ENCODE measurements around the gene CRYBA4. TPM values are rescaled to one million over a fixed set of nuclear protein-coding genes. Genes with fewer than 3 reads are reported as not detected.

The CRYBA4 gene
- total RNA-seq, 2 experiments from 2014 or later = not detected

DNA sequence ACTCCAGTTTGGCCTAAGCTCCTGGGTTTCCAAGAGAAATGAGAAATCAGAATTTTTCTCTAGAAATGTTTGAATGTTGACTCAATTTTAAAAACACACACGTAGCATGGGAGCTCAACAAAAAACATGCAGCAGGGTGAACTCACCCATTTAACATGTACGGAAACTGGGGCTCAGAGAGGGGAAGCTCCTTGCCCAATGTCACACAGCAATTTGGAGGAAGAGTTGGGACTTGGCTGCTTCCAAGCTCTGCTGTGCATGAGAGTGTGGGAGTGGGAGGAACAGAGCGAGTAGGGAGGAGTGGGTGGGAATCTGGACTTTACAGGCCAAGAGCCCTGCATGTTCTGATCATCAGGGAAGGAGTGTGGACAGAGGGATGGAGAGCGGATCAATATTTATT, 37.8 kb upstream of the CRYBA4 start:
- no peaks in the 10 kb centered on the region for H3K9me3 Mint-ChIP-seq
- ATAC-seq (ENCODE audit: poor library complexity) = no peak
- no peak overlapping the region for H3K27ac ChIP-seq (ENCODE audit: low read depth in 1 of 2, low read length in 2 of 2)
- H3K4me1 ChIP-seq (ENCODE audit: insufficient read depth, low read length) = peaks cover 60% of the 10 kb centered on the region
- peak overlapping the region; percentile 13 for H3K27ac Mint-ChIP-seq
- peaks cover 18% of the 10 kb centered on the region for H3K36me3 Mint-ChIP-seq (ENCODE audit: low read depth)
- H3K27me3 Mint-ChIP-seq = no peaks in the 10 kb centered on the region
- POLR2A ChIA-PET = no interaction called here
- H3K36me3 ChIP-seq (ENCODE audit: insufficient read depth, low read length) = peaks cover 12% of the 10 kb centered on the region
- H3K4me1 Mint-ChIP-seq (ENCODE audit: low read depth) = peaks cover 64% of the 10 kb centered on the region
- no peak overlapping the region for H3K4me3 ChIP-seq (ENCODE audit: low read length)
- no peak for DNase-seq
- intact Hi-C loops (cut with DNase I, micrococcal nuclease) = no loop called here
- no peak overlapping the region for H3K4me3 Mint-ChIP-seq
- CTCF ChIA-PET = interaction anchor here (0.7 kb wide), 1 partner anchor 14 kb away, joined by 3 read pairs; no protein-coding TSS in a partner anchor
- no peaks in the 10 kb centered on the region for H3K27me3 ChIP-seq (ENCODE audit: control insufficient read depth in 1 of 2, insufficient read depth in 2 of 2, low read length in 2 of 2)
- TF ChIP-seq, protein P1, sequence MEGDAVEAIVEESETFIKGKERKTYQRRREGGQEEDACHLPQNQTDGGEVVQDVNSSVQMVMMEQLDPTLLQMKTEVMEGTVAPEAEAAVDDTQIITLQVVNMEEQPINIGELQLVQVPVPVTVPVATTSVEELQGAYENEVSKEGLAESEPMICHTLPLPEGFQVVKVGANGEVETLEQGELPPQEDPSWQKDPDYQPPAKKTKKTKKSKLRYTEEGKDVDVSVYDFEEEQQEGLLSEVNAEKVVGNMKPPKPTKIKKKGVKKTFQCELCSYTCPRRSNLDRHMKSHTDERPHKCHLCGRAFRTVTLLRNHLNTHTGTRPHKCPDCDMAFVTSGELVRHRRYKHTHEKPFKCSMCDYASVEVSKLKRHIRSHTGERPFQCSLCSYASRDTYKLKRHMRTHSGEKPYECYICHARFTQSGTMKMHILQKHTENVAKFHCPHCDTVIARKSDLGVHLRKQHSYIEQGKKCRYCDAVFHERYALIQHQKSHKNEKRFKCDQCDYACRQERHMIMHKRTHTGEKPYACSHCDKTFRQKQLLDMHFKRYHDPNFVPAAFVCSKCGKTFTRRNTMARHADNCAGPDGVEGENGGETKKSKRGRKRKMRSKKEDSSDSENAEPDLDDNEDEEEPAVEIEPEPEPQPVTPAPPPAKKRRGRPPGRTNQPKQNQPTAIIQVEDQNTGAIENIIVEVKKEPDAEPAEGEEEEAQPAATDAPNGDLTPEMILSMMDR (IDR thresholded peaks at IDR 0.05) = no peak
- H3K9me3 ChIP-seq (ENCODE audit: control insufficient read depth in 1 of 2, insufficient read depth in 1 of 2, low read length in 2 of 2) = no peaks in the 10 kb centered on the region

DNA sequence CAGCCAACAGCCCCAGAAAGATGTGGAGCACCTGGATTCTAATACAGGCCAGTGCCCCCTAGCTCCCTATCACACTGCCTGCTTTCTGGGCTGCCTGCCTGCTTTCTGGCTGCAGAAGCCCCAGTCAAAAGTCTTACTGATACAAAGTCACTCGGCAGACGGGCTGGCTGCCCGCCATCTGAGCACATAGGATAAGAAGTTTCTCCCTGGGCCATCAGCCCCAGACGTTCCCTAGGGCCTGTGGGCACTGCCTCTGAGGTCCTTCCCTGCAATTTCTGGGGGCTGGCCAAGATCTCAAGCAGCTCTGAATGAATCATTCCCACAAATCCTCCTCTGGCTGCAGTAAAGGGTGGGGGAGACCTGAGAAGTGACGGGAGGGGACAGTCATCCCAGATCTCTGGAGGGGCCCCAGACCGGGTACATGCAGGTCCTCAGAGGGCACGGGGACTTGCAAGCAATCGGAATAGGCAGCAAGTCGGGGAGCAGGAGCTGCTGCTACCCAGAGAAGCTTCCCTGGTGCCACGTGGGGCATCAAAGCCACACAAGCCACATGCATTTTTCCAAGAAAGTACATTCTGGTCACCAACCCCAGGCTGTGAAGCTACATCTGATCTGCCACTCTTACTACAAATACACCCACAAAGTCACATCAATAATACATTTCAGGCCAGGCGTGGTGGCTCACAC, 36.5 kb upstream of the CRYBA4 start:
- peaks cover 52% of the 10 kb centered on the region for H3K4me1 ChIP-seq (ENCODE audit: insufficient read depth, low read length)
- ATAC-seq (ENCODE audit: poor library complexity) (no peak), DNase-seq (no peak)
- H3K27ac Mint-ChIP-seq = no peak overlapping the region
- H3K27me3 Mint-ChIP-seq = no peaks in the 10 kb centered on the region
- H3K4me3 ChIP-seq (ENCODE audit: low read length) = no peak overlapping the region
- H3K36me3 Mint-ChIP-seq (ENCODE audit: low read depth) = peaks cover 20% of the 10 kb centered on the region
- TF ChIP-seq, protein P1 (IDR thresholded peaks at IDR 0.05) = no peak
- H3K27me3 ChIP-seq (ENCODE audit: control insufficient read depth in 1 of 2, insufficient read depth in 2 of 2, low read length in 2 of 2) = no peaks in the 10 kb centered on the region
- intact Hi-C loops (cut with DNase I, micrococcal nuclease) = no loop called here
- no peak overlapping the region for H3K4me3 Mint-ChIP-seq
- no peaks in the 10 kb centered on the region for H3K9me3 ChIP-seq (ENCODE audit: control insufficient read depth in 1 of 2, insufficient read depth in 1 of 2, low read length in 2 of 2)
- peaks cover 58% of the 10 kb centered on the region for H3K4me1 Mint-ChIP-seq (ENCODE audit: low read depth)
- no peaks in the 10 kb centered on the region for H3K9me3 Mint-ChIP-seq
- POLR2A ChIA-PET = no interaction called here
- peaks cover 12% of the 10 kb centered on the region for H3K36me3 ChIP-seq (ENCODE audit: insufficient read depth, low read length)
- no peak overlapping the region for H3K27ac ChIP-seq (ENCODE audit: low read depth in 1 of 2, low read length in 2 of 2)
- CTCF ChIA-PET = no interaction called here

DNA sequence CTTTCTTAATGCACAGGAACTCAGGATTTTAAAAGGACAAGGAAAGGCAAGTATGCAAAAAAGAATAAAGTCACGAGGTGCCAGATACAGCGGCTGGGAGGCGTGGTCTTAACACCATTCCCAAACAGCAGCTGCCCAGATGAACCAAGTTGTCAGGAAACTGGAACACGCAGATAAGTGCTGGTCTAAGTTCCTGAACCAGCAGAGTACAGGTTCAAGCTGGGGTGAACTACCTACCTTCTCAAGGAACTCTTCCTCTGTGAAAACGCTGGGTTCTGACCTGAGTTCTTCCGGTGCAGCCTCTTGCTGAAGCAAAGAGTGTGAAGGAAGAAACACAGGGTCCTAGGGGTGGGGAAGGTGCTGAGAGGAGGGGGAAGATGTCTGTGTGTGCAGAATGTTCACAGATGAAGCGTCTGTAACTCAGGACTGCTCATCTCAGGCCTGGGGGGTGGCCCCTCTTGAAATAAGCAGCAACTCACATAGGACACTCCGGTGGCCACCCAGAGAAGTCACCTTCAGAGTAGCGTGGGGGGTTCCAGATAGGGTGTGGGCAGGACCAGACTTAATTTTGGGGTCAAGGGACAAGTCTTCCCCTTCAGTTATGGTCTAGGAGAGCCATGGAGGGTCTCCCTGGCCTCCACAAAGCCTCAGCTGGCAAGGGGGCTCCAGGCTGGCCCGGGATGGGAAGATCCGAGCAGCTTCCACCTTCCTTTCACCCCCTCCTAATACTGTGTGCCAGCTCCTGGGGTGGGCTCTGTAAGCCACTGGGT, 35.0 kb upstream of the CRYBA4 start:
- Mint-ChIP-seq H3K9me3 (no peaks in the 10 kb centered on the region), H3K27ac (peak overlapping the region; percentile 50), H3K4me1 (ENCODE audit: low read depth) (peaks cover 56% of the 10 kb centered on the region), H3K4me3 (peak overlapping the region; percentile 70), H3K36me3 (ENCODE audit: low read depth) (peaks cover 24% of the 10 kb centered on the region), H3K27me3 (no peaks in the 10 kb centered on the region)
- intact Hi-C loops (cut with DNase I, micrococcal nuclease) = no loop called here
- H3K36me3 ChIP-seq (ENCODE audit: insufficient read depth, low read length) = peaks cover 12% of the 10 kb centered on the region
- no peaks in the 10 kb centered on the region for H3K27me3 ChIP-seq (ENCODE audit: control insufficient read depth in 1 of 2, insufficient read depth in 2 of 2, low read length in 2 of 2)
- DNase-seq (peak in 5 of 14 experiments; percentile 9 to 57 (median 32)), ATAC-seq (ENCODE audit: poor library complexity) (no peak)
- TF ChIP-seq, protein P1 (IDR thresholded peaks at IDR 0.05) = no peak
- CTCF ChIA-PET = no interaction called here
- peak overlapping the region; percentile 15 to 25 for H3K27ac ChIP-seq (ENCODE audit: low read depth in 1 of 2, low read length in 2 of 2)
- POLR2A ChIA-PET = interaction anchor here (1.5 to 1.6 kb wide), 2 partner anchors 9 to 103 kb away, joined by 4 read pairs; partner anchors contain the start of genes HPS4 and SRRD
- H3K9me3 ChIP-seq (ENCODE audit: control insufficient read depth in 1 of 2, insufficient read depth in 1 of 2, low read length in 2 of 2) = no peaks in the 10 kb centered on the region
- H3K4me1 ChIP-seq (ENCODE audit: insufficient read depth, low read length) = peaks cover 52% of the 10 kb centered on the region
- H3K4me3 ChIP-seq (ENCODE audit: low read length) = no peak overlapping the region
